HCT116 (cell line): ENCODE measurements around the gene PRKCA.

Experiments used
- ATF3 ChIP-seq: IDR thresholded peaks from 2 replicates; pipeline ENCODE4 v1.6.1; 2012
- CEBPB ChIP-seq: IDR thresholded peaks from 2 replicates; pipeline ENCODE4 v1.6.1; 2012; ENCODE audit warnings: low read depth
- CTCF ChIP-seq, 3 experiments: fragments of 200-600 bp in 1 of 3; sonication (generic) in 1 of 3; IDR thresholded peaks in 2 of 3; conservative IDR thresholded peaks in 1 of 3; 2 replicates each; pipeline ENCODE4 v1.5.1; 2012 to 2017; ENCODE audit warnings: low read depth in 2 of 3, low read length in 2 of 3, antibody characterized with exemption in 1 of 3, borderline replicate concordance in 1 of 3, control low read depth in 1 of 3, mild to moderate bottlenecking in 1 of 3, mixed read lengths in 1 of 3, mixed run types in 1 of 3, moderate library complexity in 1 of 3; ENCODE audit not compliant: insufficient read depth in 1 of 3
- EZH2 ChIP-seq: fragments of 200-600 bp; sonication (generic); IDR thresholded peaks from 2 replicates; pipeline ENCODE4 v1.6.1; 2017; ENCODE audit warnings: antibody characterized with exemption, mixed run types
- EZH2phosphoT487 ChIP-seq: fragments of 200-600 bp; IDR thresholded peaks from 2 replicates; pipeline ENCODE4 v1.6.1; 2018; ENCODE audit warnings: antibody characterized with exemption, borderline replicate concordance
- FOSL1 ChIP-seq: IDR thresholded peaks from 2 replicates; pipeline ENCODE4 v1.6.1; 2012; ENCODE audit warnings: low read depth
- MAX ChIP-seq: IDR thresholded peaks from 2 replicates; pipeline ENCODE4 v1.6.1; 2012
- POLR2AphosphoS5 ChIP-seq: IDR thresholded peaks from 2 replicates; pipeline ENCODE4 v1.6.1; 2011; ENCODE audit warnings: mild to moderate bottlenecking, low read depth, low read length, moderate library complexity
- RAD21 ChIP-seq: IDR thresholded peaks from 2 replicates; pipeline ENCODE4 v1.6.1; 2012; ENCODE audit warnings: low read depth, mild to moderate bottlenecking
- REST ChIP-seq: IDR thresholded peaks from 2 replicates; pipeline ENCODE4 v1.6.1; 2012; ENCODE audit warnings: low read depth
- TCF7L2 ChIP-seq: IDR thresholded peaks from 2 replicates; pipeline ENCODE4 v1.7.0; 2011; ENCODE audit warnings: borderline replicate concordance, inconsistent platforms; ENCODE audit not compliant: insufficient read depth, insufficient read length; ENCODE audit errors: extremely low read depth

GRCh38 chr17:66720567-66720966 is 418.2 kb downstream of the PRKCA start:
- no peak for TF ChIP-seq ATF3
- no peak for TF ChIP-seq CTCF (IDR thresholded peaks at IDR 0.05 in 2 of 3, conservative IDR thresholded peaks at IDR 0.05 in 1 of 3; ENCODE audit: borderline replicate concordance in 1 of 3, insufficient read depth in 1 of 3, low read depth in 2 of 3, low read length in 2 of 3)
- TF ChIP-seq RAD21: no peak
- no peak for TF ChIP-seq FOSL1
- TF ChIP-seq REST: no peak
- no peak for TF ChIP-seq EZH2
- no peak for TF ChIP-seq MAX
- TF ChIP-seq CEBPB: no peak
- no peak for TF ChIP-seq EZH2phosphoT487
- TF ChIP-seq POLR2AphosphoS5: no peak
- no peak for TF ChIP-seq TCF7L2
